ENCODE results near the gene FABP6. TPM values are rescaled to one million over a fixed set of nuclear protein-coding genes. Genes with fewer than 3 reads are reported as not detected.
"Not testable (repeated sequence)": the region's sequence is repeated elsewhere in the genome, so short reads cannot be mapped to it uniquely, and the experiment has no call there.

The FABP6 gene
- total RNA-seq, 1 experiment from 2014 or later, result not detected

DNA sequence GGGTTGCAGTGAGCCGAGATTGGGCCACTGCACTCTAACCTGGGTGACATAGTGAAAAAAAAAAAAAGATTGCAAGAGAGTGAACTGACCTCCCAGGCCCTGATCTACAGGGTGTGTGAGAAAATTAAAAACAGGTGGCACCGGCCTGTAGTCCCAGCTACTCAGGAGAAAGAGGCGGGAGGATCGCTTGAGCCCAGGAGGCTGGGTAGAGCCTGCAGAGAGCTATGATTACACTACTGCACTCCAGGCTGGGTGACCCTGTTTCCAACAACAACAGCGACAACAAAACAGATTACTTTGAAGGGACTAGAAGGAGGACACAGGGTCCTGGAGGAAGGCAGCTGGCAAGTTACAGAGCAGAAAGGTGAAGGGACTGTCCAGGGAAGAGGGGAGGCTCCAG lies 42.2 kb upstream of the FABP6 start:
- peak overlapping the region; percentile 75 for H3K4me3 Mint-ChIP-seq (ENCODE audit: unreplicated experiment)
- no peaks in the 10 kb centered on the region for H3K27me3 Mint-ChIP-seq (ENCODE audit: insufficient read depth, unreplicated experiment)
- no peaks in the 10 kb centered on the region for H3K27me3 ChIP-seq (replicated peaks; ENCODE audit: control insufficient read depth, insufficient read depth, low read length)
- ChIA-PET CTCF (no interaction called here), POLR2A (no interaction called here)
- H3K9me3 Mint-ChIP-seq (ENCODE audit: unreplicated experiment), result peaks cover 22% of the 10 kb centered on the region
- peaks cover 15% of the 10 kb centered on the region for H3K9me3 ChIP-seq
- H3K4me1 Mint-ChIP-seq (ENCODE audit: low read depth, unreplicated experiment), result peaks cover 26% of the 10 kb centered on the region
- BruUV-seq (replicated peaks), result no TSS peak
- peaks cover 17% of the 10 kb centered on the region for H3K4me1 ChIP-seq
- TF ChIP-seq, protein P1, sequence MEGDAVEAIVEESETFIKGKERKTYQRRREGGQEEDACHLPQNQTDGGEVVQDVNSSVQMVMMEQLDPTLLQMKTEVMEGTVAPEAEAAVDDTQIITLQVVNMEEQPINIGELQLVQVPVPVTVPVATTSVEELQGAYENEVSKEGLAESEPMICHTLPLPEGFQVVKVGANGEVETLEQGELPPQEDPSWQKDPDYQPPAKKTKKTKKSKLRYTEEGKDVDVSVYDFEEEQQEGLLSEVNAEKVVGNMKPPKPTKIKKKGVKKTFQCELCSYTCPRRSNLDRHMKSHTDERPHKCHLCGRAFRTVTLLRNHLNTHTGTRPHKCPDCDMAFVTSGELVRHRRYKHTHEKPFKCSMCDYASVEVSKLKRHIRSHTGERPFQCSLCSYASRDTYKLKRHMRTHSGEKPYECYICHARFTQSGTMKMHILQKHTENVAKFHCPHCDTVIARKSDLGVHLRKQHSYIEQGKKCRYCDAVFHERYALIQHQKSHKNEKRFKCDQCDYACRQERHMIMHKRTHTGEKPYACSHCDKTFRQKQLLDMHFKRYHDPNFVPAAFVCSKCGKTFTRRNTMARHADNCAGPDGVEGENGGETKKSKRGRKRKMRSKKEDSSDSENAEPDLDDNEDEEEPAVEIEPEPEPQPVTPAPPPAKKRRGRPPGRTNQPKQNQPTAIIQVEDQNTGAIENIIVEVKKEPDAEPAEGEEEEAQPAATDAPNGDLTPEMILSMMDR (IDR thresholded peaks at IDR 0.05; ENCODE audit: insufficient read depth in 1 of 2, low read depth in 1 of 2, low read length in 1 of 2, severe bottlenecking in 1 of 2, unreplicated experiment in 1 of 2), result no peak
- DNase-seq, result no peak
- H3K4me3 ChIP-seq (ENCODE audit: low read depth, low read length), result no peak overlapping the region
- intact Hi-C loops (cut with micrococcal nuclease; ENCODE audit: unreplicated experiment), result no loop called here
- peak overlapping the region; percentile 86 for H3K27ac Mint-ChIP-seq (ENCODE audit: unreplicated experiment)
- H3K36me3 ChIP-seq (ENCODE audit: control insufficient read depth, insufficient read depth, low read length), result no peaks in the 10 kb centered on the region
- H3K36me3 Mint-ChIP-seq (ENCODE audit: insufficient read depth, unreplicated experiment), result peaks cover 20% of the 10 kb centered on the region

DNA sequence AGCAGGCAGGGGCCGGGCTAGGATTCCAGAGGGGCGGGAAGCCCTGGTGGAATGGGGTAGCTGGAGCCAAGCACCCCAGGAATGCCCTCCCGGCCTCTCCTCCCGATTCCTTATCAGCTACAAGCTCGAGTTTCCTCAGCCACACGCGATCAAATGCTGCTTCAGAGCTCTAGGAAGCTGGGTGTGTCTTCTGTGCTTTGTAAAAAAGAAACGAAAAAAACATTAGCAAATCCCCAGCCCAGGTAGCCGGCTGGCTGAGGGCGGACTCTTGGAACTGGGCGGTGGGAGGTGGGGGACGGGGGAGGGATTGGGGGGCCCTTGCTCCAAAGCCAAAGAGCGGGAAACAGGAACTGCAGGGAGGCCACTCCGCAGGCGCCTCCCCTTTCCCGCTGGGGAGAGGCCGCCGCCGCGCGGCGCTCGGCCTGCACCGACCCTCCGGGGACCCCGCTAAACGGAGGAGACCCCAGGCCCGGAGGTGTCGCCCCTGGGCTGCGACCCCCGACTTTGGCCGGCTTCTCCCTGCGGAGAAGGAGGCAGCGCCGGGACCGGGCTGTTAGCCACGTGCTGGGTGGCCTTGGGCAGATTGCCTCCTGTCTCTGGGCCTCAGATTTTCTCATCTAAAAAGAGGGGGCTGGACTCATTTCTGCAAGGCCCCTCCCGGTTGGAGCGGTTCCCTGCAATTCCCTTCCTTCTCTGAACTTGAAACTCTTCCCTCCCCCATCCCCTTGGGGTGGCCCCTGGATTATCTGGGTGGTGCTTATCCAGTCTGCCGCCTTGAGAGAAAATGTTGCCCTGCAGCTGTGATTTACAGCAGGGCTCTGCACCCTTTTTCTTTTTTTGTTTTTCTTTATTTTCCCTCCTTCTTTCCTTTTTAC lies 40.9 kb upstream of the FABP6 start:
- H3K4me1 ChIP-seq, result peaks cover 17% of the 10 kb centered on the region
- intact Hi-C loops (cut with micrococcal nuclease; ENCODE audit: unreplicated experiment), result loop anchor here (1.0 kb wide), 4 partner anchors 16 to 69 kb away; partner anchors contain the start of gene PWWP2A
- Mint-ChIP-seq H3K4me3 (ENCODE audit: unreplicated experiment) (peak overlapping the region; percentile 75), H3K4me1 (ENCODE audit: low read depth, unreplicated experiment) (peaks cover 23% of the 10 kb centered on the region), H3K9me3 (ENCODE audit: unreplicated experiment) (peaks cover 22% of the 10 kb centered on the region), H3K36me3 (ENCODE audit: insufficient read depth, unreplicated experiment) (peaks cover 20% of the 10 kb centered on the region), H3K27ac (ENCODE audit: unreplicated experiment) (peak overlapping the region; percentile 86), H3K27me3 (ENCODE audit: insufficient read depth, unreplicated experiment) (no peaks in the 10 kb centered on the region)
- H3K9me3 ChIP-seq, result peaks cover 15% of the 10 kb centered on the region
- ChIA-PET CTCF (interaction anchor here (0.9 to 1.5 kb wide), 4 partner anchors 11 to 167 kb away, joined by 3 to 4 read pairs (median 3); partner anchors contain the start of gene PWWP2A), POLR2A (interaction anchor here (0.9 to 1.3 kb wide), 4 partner anchors 28 to 157 kb away, joined by 3 to 8 read pairs (median 7); partner anchors contain the start of gene PWWP2A)
- H3K27me3 ChIP-seq (replicated peaks; ENCODE audit: control insufficient read depth, insufficient read depth, low read length), result no peaks in the 10 kb centered on the region
- TF ChIP-seq, protein P1 (IDR thresholded peaks at IDR 0.05; ENCODE audit: insufficient read depth in 1 of 2, low read depth in 1 of 2, low read length in 1 of 2, severe bottlenecking in 1 of 2, unreplicated experiment in 1 of 2), result peak in 1 of 2 experiments; percentile 11
- no TSS peak for BruUV-seq (replicated peaks)
- H3K36me3 ChIP-seq (ENCODE audit: control insufficient read depth, insufficient read depth, low read length), result no peaks in the 10 kb centered on the region
- H3K4me3 ChIP-seq (ENCODE audit: low read depth, low read length), result peak overlapping the region; percentile 43
- peak; percentile 84 to 96 for DNase-seq

DNA sequence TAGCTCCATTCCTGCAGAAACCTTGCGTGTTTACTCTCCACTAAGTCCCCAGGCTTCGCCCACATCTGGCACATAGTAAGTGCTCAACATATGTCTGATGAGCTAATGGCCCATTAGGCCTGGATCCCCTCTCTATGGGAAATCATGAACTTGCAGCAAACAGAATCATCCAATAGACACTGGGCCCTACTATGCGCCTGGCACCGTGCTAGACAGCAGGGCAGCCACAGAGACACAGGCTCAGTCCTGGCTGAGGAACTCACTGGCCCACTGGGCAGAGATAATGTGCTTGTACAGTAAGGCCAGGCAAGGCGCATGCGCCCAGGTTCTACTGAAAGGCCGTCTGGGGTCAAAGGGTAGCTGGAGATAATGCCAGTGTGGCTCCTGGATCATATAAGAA lies 36.9 kb upstream of the FABP6 start:
- intact Hi-C loops (cut with micrococcal nuclease; ENCODE audit: unreplicated experiment), result no loop called here
- Histone ChIP-seq H3K4me1 (peaks cover 11% of the 10 kb centered on the region), H3K27me3 (replicated peaks; ENCODE audit: control insufficient read depth, insufficient read depth, low read length) (no peaks in the 10 kb centered on the region), H3K9me3 (no peaks in the 10 kb centered on the region), H3K36me3 (ENCODE audit: control insufficient read depth, insufficient read depth, low read length) (no peaks in the 10 kb centered on the region), H3K4me3 (ENCODE audit: low read depth, low read length) (no peak overlapping the region)
- Mint-ChIP-seq H3K9me3 (ENCODE audit: unreplicated experiment) (no peaks in the 10 kb centered on the region), H3K36me3 (ENCODE audit: insufficient read depth, unreplicated experiment) (peaks cover 6% of the 10 kb centered on the region), H3K4me1 (ENCODE audit: low read depth, unreplicated experiment) (peaks cover 7% of the 10 kb centered on the region), H3K4me3 (ENCODE audit: unreplicated experiment) (no peak overlapping the region), H3K27me3 (ENCODE audit: insufficient read depth, unreplicated experiment) (no peaks in the 10 kb centered on the region), H3K27ac (ENCODE audit: unreplicated experiment) (no peak overlapping the region)
- TF ChIP-seq, protein P1 (IDR thresholded peaks at IDR 0.05; ENCODE audit: insufficient read depth in 1 of 2, low read depth in 1 of 2, low read length in 1 of 2, severe bottlenecking in 1 of 2, unreplicated experiment in 1 of 2), result no peak
- ChIA-PET CTCF (no interaction called here), POLR2A (no interaction called here)
- BruUV-seq (replicated peaks), result no TSS peak
- DNase-seq, result no peak

DNA sequence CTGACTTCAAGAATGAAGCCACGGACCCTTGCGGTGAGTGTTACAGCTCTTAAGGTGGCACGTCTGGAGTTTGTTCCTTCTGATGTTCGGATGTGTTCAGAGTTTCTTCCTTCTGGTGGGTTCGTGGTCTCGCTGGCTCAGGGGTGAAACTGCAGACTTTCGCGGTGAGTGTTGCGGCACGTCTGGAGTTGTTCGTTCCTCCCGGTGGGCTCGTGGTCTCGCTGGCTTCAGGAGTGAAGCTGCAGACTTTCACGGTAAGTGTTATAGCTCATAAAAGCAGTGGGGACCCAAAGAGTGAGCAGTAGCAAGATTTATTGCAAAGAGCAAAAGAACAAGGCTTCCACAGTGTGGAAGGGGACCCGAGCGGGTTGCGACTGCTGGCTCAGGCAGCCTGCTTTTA lies 36.2 kb upstream of the FABP6 start:
- DNase-seq; H3K9me3 ChIP-seq; H3K27ac Mint-ChIP-seq (ENCODE audit: unreplicated experiment); H3K4me3 Mint-ChIP-seq (ENCODE audit: unreplicated experiment); POLR2A ChIA-PET; H3K4me1 Mint-ChIP-seq (ENCODE audit: low read depth, unreplicated experiment); H3K27me3 Mint-ChIP-seq (ENCODE audit: insufficient read depth, unreplicated experiment); H3K4me1 ChIP-seq; intact Hi-C loops (cut with micrococcal nuclease; ENCODE audit: unreplicated experiment); H3K4me3 ChIP-seq (ENCODE audit: low read depth, low read length); H3K9me3 Mint-ChIP-seq (ENCODE audit: unreplicated experiment); H3K27me3 ChIP-seq (replicated peaks; ENCODE audit: control insufficient read depth, insufficient read depth, low read length); CTCF ChIA-PET; H3K36me3 ChIP-seq (ENCODE audit: control insufficient read depth, insufficient read depth, low read length); H3K36me3 Mint-ChIP-seq (ENCODE audit: insufficient read depth, unreplicated experiment): not testable (repeated sequence)
- TSS peak; percentile 62 for BruUV-seq (replicated peaks)

DNA sequence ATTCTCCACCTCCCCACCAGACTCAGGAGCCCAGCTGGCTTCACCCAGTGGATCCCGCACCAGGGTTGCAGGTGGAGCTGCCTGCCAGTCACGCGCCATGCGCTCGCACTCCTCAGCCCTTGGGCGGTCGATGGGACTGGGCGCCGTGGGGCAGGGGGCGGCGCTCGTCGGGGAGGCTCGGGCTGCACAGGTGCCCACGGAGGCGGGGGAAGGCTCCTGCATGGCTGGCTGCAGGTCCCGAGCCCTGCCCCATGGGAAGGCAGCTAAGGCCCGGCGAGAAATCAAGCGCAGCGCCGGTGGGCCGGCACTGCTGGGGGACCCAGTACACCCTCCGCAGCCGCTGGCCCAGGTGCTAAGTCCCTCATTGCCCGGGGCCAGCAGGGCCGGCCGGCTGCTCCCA lies 35.5 kb upstream of the FABP6 start:
- H3K27me3 ChIP-seq (replicated peaks; ENCODE audit: control insufficient read depth, insufficient read depth, low read length); DNase-seq; H3K9me3 ChIP-seq; intact Hi-C loops (cut with micrococcal nuclease; ENCODE audit: unreplicated experiment); H3K4me1 Mint-ChIP-seq (ENCODE audit: low read depth, unreplicated experiment); H3K27me3 Mint-ChIP-seq (ENCODE audit: insufficient read depth, unreplicated experiment); H3K4me3 Mint-ChIP-seq (ENCODE audit: unreplicated experiment); POLR2A ChIA-PET; CTCF ChIA-PET; H3K27ac Mint-ChIP-seq (ENCODE audit: unreplicated experiment); H3K4me3 ChIP-seq (ENCODE audit: low read depth, low read length); H3K9me3 Mint-ChIP-seq (ENCODE audit: unreplicated experiment); H3K36me3 Mint-ChIP-seq (ENCODE audit: insufficient read depth, unreplicated experiment); H3K36me3 ChIP-seq (ENCODE audit: control insufficient read depth, insufficient read depth, low read length); BruUV-seq (replicated peaks): not testable (repeated sequence)
- H3K4me1 ChIP-seq, result peaks cover 16% of the 10 kb centered on the region
